ENCODE measurements around the gene MAP3K14.

MAP3K14 gene

DNA sequence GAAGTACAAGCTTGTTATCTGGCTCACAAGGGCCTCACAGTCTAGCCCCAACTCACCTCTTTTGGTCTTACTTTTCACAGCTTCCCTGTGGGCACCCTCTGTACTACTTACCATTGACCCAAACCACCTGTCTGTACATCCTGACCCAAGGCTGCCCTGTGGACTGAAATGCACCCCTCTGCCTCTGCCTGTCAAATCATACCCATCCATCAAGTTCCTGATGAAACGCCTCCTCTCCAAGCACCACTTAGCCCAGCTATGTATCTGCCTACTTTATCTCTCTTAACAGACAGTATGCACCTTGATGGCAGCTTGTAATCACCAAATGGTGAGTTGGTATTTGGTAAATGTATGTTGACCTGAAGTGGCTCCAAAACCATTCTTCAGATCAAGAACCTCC is 7.5 kb upstream of the MAP3K14 start:
- H3F3A ChIP-seq (ENCODE audit: low read depth), result no peaks in the 10 kb centered on the region

GRCh38 chr17:45322168-45322567 is 5.3 kb upstream of the MAP3K14 start:
- Histone ChIP-seq H4K20me1 (ENCODE audit: insufficient read depth, low read length, poor library complexity, severe bottlenecking) (no peaks in the 10 kb centered on the region), H3K36me3 (ENCODE audit: insufficient read depth, low read length) (no peaks in the 10 kb centered on the region), H3K9me2 (replicated peaks; ENCODE audit: low read depth, low read length) (no peaks in the 10 kb centered on the region), H3K9ac (ENCODE audit: low read depth, low read length, poor library complexity, severe bottlenecking) (no peak overlapping the region), H3K27me3 (ENCODE audit: insufficient read depth, low read length, poor library complexity, severe bottlenecking) (no peaks in the 10 kb centered on the region), H3K4me3 (ENCODE audit: low read length, poor library complexity, severe bottlenecking) (no peak overlapping the region), H3K9me3 (ENCODE audit: insufficient read depth, low read depth, low read length) (no peaks in the 10 kb centered on the region), H3K4me2 (ENCODE audit: low read depth, low read length, poor library complexity, severe bottlenecking) (no peak overlapping the region), H3K79me2 (ENCODE audit: insufficient read depth, low read length) (no peaks in the 10 kb centered on the region), H2AFZ (ENCODE audit: low read length) (no peak overlapping the region), H3K4me1 (ENCODE audit: insufficient read depth, low read length, poor library complexity, severe bottlenecking) (peaks cover 26% of the 10 kb centered on the region), H3F3A (ENCODE audit: low read depth) (peaks cover 2% of the 10 kb centered on the region; the same call in 1 of the 2 replicates)
- TF ChIP-seq CTCF (conservative IDR thresholded peaks at IDR 0.05; ENCODE audit: low read length), result no peak
- no peak for TF ChIP-seq EZH2phosphoT487 (IDR thresholded peaks at IDR 0.05; ENCODE audit: borderline replicate concordance)

More for the DNA sequence above, 7.5 kb upstream of the MAP3K14 start:
- Histone ChIP-seq H3K4me3 (ENCODE audit: low read length, poor library complexity, severe bottlenecking) (no peak overlapping the region), H3K9me2 (replicated peaks; ENCODE audit: low read depth, low read length) (no peaks in the 10 kb centered on the region), H3K36me3 (ENCODE audit: insufficient read depth, low read length) (no peaks in the 10 kb centered on the region), H2AFZ (ENCODE audit: low read length) (no peak overlapping the region), H4K20me1 (ENCODE audit: insufficient read depth, low read length, poor library complexity, severe bottlenecking) (no peaks in the 10 kb centered on the region), H3K4me2 (ENCODE audit: low read depth, low read length, poor library complexity, severe bottlenecking) (no peak overlapping the region), H3K9me3 (ENCODE audit: insufficient read depth, low read depth, low read length) (no peaks in the 10 kb centered on the region), H3K9ac (ENCODE audit: low read depth, low read length, poor library complexity, severe bottlenecking) (no peak overlapping the region), H3K27me3 (ENCODE audit: insufficient read depth, low read length, poor library complexity, severe bottlenecking) (no peaks in the 10 kb centered on the region), H3K4me1 (ENCODE audit: insufficient read depth, low read length, poor library complexity, severe bottlenecking) (peaks cover 17% of the 10 kb centered on the region), H3K79me2 (ENCODE audit: insufficient read depth, low read length) (no peaks in the 10 kb centered on the region)
- TF ChIP-seq EZH2phosphoT487 (IDR thresholded peaks at IDR 0.05; ENCODE audit: borderline replicate concordance) (no peak), CTCF (conservative IDR thresholded peaks at IDR 0.05; ENCODE audit: low read length) (no peak)

GRCh38 chr17:45320931-45321461 is 4.2 kb upstream of the MAP3K14 start:
- TF ChIP-seq EZH2phosphoT487 (IDR thresholded peaks at IDR 0.05; ENCODE audit: borderline replicate concordance) (no peak), CTCF (conservative IDR thresholded peaks at IDR 0.05; ENCODE audit: low read length) (no peak)

More at GRCh38 chr17:45320931-45321461, 4.2 kb upstream of the MAP3K14 start:
- Histone ChIP-seq H3K36me3 (ENCODE audit: insufficient read depth, low read length) (no peaks in the 10 kb centered on the region), H3K27me3 (ENCODE audit: insufficient read depth, low read length, poor library complexity, severe bottlenecking) (no peaks in the 10 kb centered on the region), H3K4me3 (ENCODE audit: low read length, poor library complexity, severe bottlenecking) (no peak overlapping the region), H3K79me2 (ENCODE audit: insufficient read depth, low read length) (peaks cover 3% of the 10 kb centered on the region; the same call in 1 of the 2 replicates), H3K4me1 (ENCODE audit: insufficient read depth, low read length, poor library complexity, severe bottlenecking) (peaks cover 28% of the 10 kb centered on the region), H3F3A (ENCODE audit: low read depth) (peaks cover 2% of the 10 kb centered on the region; the same call in 1 of the 2 replicates), H3K9me2 (replicated peaks; ENCODE audit: low read depth, low read length) (no peaks in the 10 kb centered on the region), H3K4me2 (ENCODE audit: low read depth, low read length, poor library complexity, severe bottlenecking) (peak overlapping the region; percentile 28), H2AFZ (ENCODE audit: low read length) (no peak overlapping the region), H4K20me1 (ENCODE audit: insufficient read depth, low read length, poor library complexity, severe bottlenecking) (no peaks in the 10 kb centered on the region), H3K9me3 (ENCODE audit: insufficient read depth, low read depth, low read length) (no peaks in the 10 kb centered on the region), H3K9ac (ENCODE audit: low read depth, low read length, poor library complexity, severe bottlenecking) (no peak overlapping the region)
